Neural cell (in vitro differentiated cells): ENCODE measurements around the gene CSF1. TPM values are rescaled to one million over a fixed set of nuclear protein-coding genes. Genes with fewer than 3 reads are reported as not detected.

Experiments used
- H2AFZ ChIP-seq: fragments of 200-600, 300-800 bp; sonication (generic), shearing (Covaris generic); 2 replicates; pipeline ENCODE4 v1.6.0; 2014; ENCODE audit warnings: low read depth, mild to moderate bottlenecking, antibody characterized with exemption, low read length, moderate library complexity
- H3F3A ChIP-seq: fragments of 200-600 bp; shearing (Covaris generic); 2 replicates; pipeline ENCODE4 v1.6.1; 2016; ENCODE audit warnings: mild to moderate bottlenecking, moderate library complexity, mixed read lengths, antibody characterized with exemption, low read length; ENCODE audit not compliant: insufficient read depth, poor library complexity, severe bottlenecking
- H3K27ac ChIP-seq: fragments of 200-600, 300-800 bp; sonication (generic), shearing (Covaris generic); 2 replicates; pipeline ENCODE4 v1.5.1; 2014; ENCODE audit warnings: mild to moderate bottlenecking, low read length, moderate library complexity
- H3K27me3 ChIP-seq: fragments of 300-800, 200-600 bp; sonication (generic), shearing (Covaris generic); 2 replicates; pipeline ENCODE4 v1.6.0; 2014; ENCODE audit warnings: mild to moderate bottlenecking, low read depth, low read length, moderate library complexity; ENCODE audit not compliant: insufficient read depth
- H3K36me3 ChIP-seq: fragments of 300-800, 200-600 bp; sonication (generic), shearing (Covaris generic); 2 replicates; pipeline ENCODE4 v1.5.1; 2014; ENCODE audit warnings: mild to moderate bottlenecking, antibody characterized with exemption, low read length, moderate library complexity; ENCODE audit not compliant: insufficient read depth
- H3K4me2 ChIP-seq: fragments of 300-800, 200-600 bp; sonication (generic), shearing (Covaris generic); 2 replicates; pipeline ENCODE4 v1.6.0; 2014; ENCODE audit warnings: mild to moderate bottlenecking, low read length
- H3K4me3 ChIP-seq: fragments of 300-800, 200-600 bp; sonication (generic), shearing (Covaris generic); 2 replicates; pipeline ENCODE4 v1.5.1; 2014; ENCODE audit warnings: mild to moderate bottlenecking, low read length, moderate library complexity
- H3K79me2 ChIP-seq: fragments of 200-600 bp; shearing (Covaris generic); replicated peaks from 2 replicates; pipeline ENCODE4 v1.6.0; 2014; ENCODE audit warnings: mild to moderate bottlenecking, low read length, moderate library complexity; ENCODE audit not compliant: insufficient read depth
- H3K9ac ChIP-seq: fragments of 300-800, 200-600 bp; sonication (generic), shearing (Covaris generic); 2 replicates; pipeline ENCODE4 v1.6.1; 2016; ENCODE audit warnings: mild to moderate bottlenecking, low read length, mixed read lengths
- H3K9me2 ChIP-seq: fragments of 200-600 bp; shearing (Covaris generic); 2 replicates; pipeline ENCODE4 v1.6.1; 2016; ENCODE audit warnings: mild to moderate bottlenecking, low read length, mixed read lengths; ENCODE audit not compliant: insufficient read depth
- H3K9me3 ChIP-seq: fragments of 200-600, 300-800 bp; sonication (generic), shearing (Covaris generic); 2 replicates; pipeline ENCODE4 v1.6.1; 2016; ENCODE audit warnings: mild to moderate bottlenecking, mixed run types, low read length, moderate library complexity, mixed read lengths
- H4K20me1 ChIP-seq: fragments of 200-600 bp; shearing (Covaris generic); 2 replicates; pipeline ENCODE4 v1.6.1; 2016; ENCODE audit warnings: mild to moderate bottlenecking, mixed run types; ENCODE audit not compliant: insufficient read depth
- CTCF ChIP-seq: fragments of 450-650 bp; IDR thresholded peaks from 2 replicates; pipeline ENCODE4 v1.5.1; 2014; ENCODE audit warnings: antibody characterized with exemption, mild to moderate bottlenecking, moderate library complexity; ENCODE audit not compliant: poor library complexity, severe bottlenecking
- EP300 ChIP-seq: fragments of 450-650 bp; conservative IDR thresholded peaks from 2 replicates; pipeline ENCODE4 v1.6.1; 2014; ENCODE audit warnings: antibody characterized with exemption, mild to moderate bottlenecking, moderate library complexity; ENCODE audit not compliant: poor library complexity, severe bottlenecking
- EZH2 ChIP-seq: fragments of 200-600, 300-800 bp; shearing (Covaris generic), sonication (generic); IDR thresholded peaks from 2 replicates; pipeline ENCODE4 v1.6.1; 2014; ENCODE audit warnings: antibody characterized with exemption, low read length, borderline replicate concordance, mild to moderate bottlenecking; ENCODE audit not compliant: insufficient read depth, poor library complexity, severe bottlenecking
- MXI1 ChIP-seq: fragments of 450-650 bp; conservative IDR thresholded peaks from 2 replicates; pipeline ENCODE4 v1.6.1; 2014; ENCODE audit warnings: antibody characterized with exemption, mild to moderate bottlenecking; ENCODE audit not compliant: poor library complexity, severe bottlenecking
- POLR2AphosphoS5 ChIP-seq: IDR thresholded peaks from 2 replicates; pipeline ENCODE4 v1.6.1; 2012
- RAD21 ChIP-seq: fragments of 450-650 bp; conservative IDR thresholded peaks from 2 replicates; pipeline ENCODE4 v1.6.1; 2014; ENCODE audit warnings: antibody characterized with exemption, mild to moderate bottlenecking, moderate library complexity
- REST ChIP-seq: IDR thresholded peaks from 2 replicates; pipeline ENCODE4 v1.6.1; 2012; ENCODE audit warnings: borderline replicate concordance
- SMC3 ChIP-seq: fragments of 450-650 bp; conservative IDR thresholded peaks from 2 replicates; pipeline ENCODE4 v1.6.1; 2014; ENCODE audit warnings: antibody characterized with exemption, mild to moderate bottlenecking, moderate library complexity; ENCODE audit not compliant: poor library complexity
- TAF1 ChIP-seq: IDR thresholded peaks from 2 replicates; pipeline ENCODE4 v1.6.1; 2012; ENCODE audit warnings: low read depth
- polyA plus RNA-seq: library from polyadenylated mRNA; depleted of rRNA; stranded (reverse); fragments of >200 nt; gene quantifications from 2 replicates; pipeline ENCODE4 v1.2.3, GENCODE V29; 2014

CSF1 gene
- polyA plus RNA-seq, 1 donor from 2014 or later, result 0.30 TPM

DNA sequence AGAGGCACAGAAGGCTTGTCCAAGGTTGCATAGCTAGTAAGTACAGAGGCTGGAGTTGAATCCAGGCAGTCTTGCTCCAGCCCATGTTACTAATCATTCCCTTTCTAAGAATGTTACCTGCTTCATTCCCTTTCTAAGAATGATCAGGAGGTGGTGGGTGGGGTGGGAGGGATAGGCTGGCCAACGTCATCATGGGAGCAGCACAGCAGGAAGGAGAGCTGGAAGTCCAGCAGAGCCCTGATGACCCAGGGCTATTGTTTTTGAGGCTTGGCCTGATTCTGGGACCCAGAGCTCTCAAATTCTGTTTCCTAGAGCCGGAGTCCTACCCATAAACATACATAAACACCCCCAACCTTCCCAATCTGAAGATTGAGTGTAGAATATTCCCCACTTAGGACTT lies 11.8 kb upstream of the CSF1 start:
- H3K4me2 ChIP-seq, result no peak overlapping the region
- no peaks in the 10 kb centered on the region for H3F3A ChIP-seq
- no peak overlapping the region for H3K27ac ChIP-seq
- TF ChIP-seq CTCF, result no peak
- no peak for TF ChIP-seq EZH2
- no peak for TF ChIP-seq SMC3
- TF ChIP-seq REST, result no peak
- TF ChIP-seq TAF1, result no peak
- TF ChIP-seq POLR2AphosphoS5, result no peak
- no peak for TF ChIP-seq RAD21
- no peak for TF ChIP-seq EP300
- no peak for TF ChIP-seq MXI1
- no peak overlapping the region for H3K9ac ChIP-seq
- H3K4me3 ChIP-seq, result no peak overlapping the region
- H3K9me2 ChIP-seq, result no peaks in the 10 kb centered on the region
- no peaks in the 10 kb centered on the region for H3K27me3 ChIP-seq
- H2AFZ ChIP-seq, result no peak overlapping the region
- H4K20me1 ChIP-seq, result no peaks in the 10 kb centered on the region
- H3K36me3 ChIP-seq, result no peaks in the 10 kb centered on the region
- no peaks in the 10 kb centered on the region for H3K9me3 ChIP-seq
- H3K79me2 ChIP-seq, result no peaks in the 10 kb centered on the region

DNA sequence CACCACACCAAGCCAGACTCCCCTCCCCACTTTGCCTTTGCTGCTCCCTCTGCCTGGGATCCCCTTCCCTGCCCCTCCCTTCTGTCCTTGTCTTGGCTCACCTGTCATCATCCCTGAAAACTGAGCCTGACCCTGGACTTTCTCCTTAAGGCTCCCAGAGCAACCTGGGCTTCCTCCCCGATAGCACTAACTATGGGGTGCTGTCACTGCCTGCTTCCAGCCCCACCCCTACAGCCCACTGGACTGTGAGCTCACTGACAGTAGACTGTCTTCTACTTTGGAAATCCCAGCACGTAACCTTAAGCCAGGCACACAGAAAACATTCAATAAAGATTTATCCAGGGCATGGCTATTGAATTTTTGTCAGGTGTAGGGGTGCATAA lies 9.5 kb upstream of the CSF1 start:
- no peak overlapping the region for H2AFZ ChIP-seq
- no peaks in the 10 kb centered on the region for H4K20me1 ChIP-seq
- no peaks in the 10 kb centered on the region for H3K9me3 ChIP-seq
- no peaks in the 10 kb centered on the region for H3K27me3 ChIP-seq
- no peaks in the 10 kb centered on the region for H3K36me3 ChIP-seq
- no peak for TF ChIP-seq EP300
- no peak for TF ChIP-seq MXI1
- no peak for TF ChIP-seq TAF1
- no peak for TF ChIP-seq REST
- no peak for TF ChIP-seq EZH2
- TF ChIP-seq CTCF, result no peak
- H3F3A ChIP-seq, result no peaks in the 10 kb centered on the region
- no peak overlapping the region for H3K27ac ChIP-seq
- H3K9me2 ChIP-seq, result no peaks in the 10 kb centered on the region
- no peak overlapping the region for H3K4me2 ChIP-seq
- no peaks in the 10 kb centered on the region for H3K79me2 ChIP-seq
- H3K4me3 ChIP-seq, result no peak overlapping the region
- H3K9ac ChIP-seq, result no peak overlapping the region
